ENCODE data around the gene DCAF5.
"Not testable (repeated sequence)": the region's sequence is repeated elsewhere in the genome, so short reads cannot be mapped to it uniquely, and the experiment has no call there.

DCAF5 gene

GRCh38 chr14:69081271-69081670 is 71.6 kb downstream of the DCAF5 start:
- no peaks in the 10 kb centered on the region for H3K27me3 ChIP-seq (ENCODE audit: insufficient read depth, low read length)
- peaks cover 5% of the 10 kb centered on the region for H3K4me1 ChIP-seq (ENCODE audit: insufficient read depth, low read length)
- H3K36me3 ChIP-seq (ENCODE audit: insufficient read depth, low read depth, low read length), result peaks cover 9% of the 10 kb centered on the region; the same call in 1 of the 2 replicates
- no peak overlapping the region for H3K27ac ChIP-seq (ENCODE audit: low read length)
- no peaks in the 10 kb centered on the region for H3K9me3 ChIP-seq (ENCODE audit: insufficient read depth, low read depth, low read length)
- no peak overlapping the region for H3K4me3 ChIP-seq (ENCODE audit: low read length)
- H3K9ac ChIP-seq (ENCODE audit: low read depth, low read length), result no peak overlapping the region

- peaks cover 13% of the 10 kb centered on the region; the same call in 1 of the 2 replicates for H3K36me3 ChIP-seq (ENCODE audit: insufficient read depth, low read depth, low read length)
- H3K27ac ChIP-seq (ENCODE audit: low read length), result no peak overlapping the region
- no peaks in the 10 kb centered on the region for H3K27me3 ChIP-seq (ENCODE audit: insufficient read depth, low read length)
- no peak overlapping the region for H3K9ac ChIP-seq (ENCODE audit: low read depth, low read length)
- H3K4me3 ChIP-seq (ENCODE audit: low read length), result no peak overlapping the region
- peaks cover 5% of the 10 kb centered on the region for H3K4me1 ChIP-seq (ENCODE audit: insufficient read depth, low read length)
- no peaks in the 10 kb centered on the region for H3K9me3 ChIP-seq (ENCODE audit: insufficient read depth, low read depth, low read length)
These were observed 73.2 kb downstream of the DCAF5 start for GRCh38 chr14:69079747-69080146.

DNA sequence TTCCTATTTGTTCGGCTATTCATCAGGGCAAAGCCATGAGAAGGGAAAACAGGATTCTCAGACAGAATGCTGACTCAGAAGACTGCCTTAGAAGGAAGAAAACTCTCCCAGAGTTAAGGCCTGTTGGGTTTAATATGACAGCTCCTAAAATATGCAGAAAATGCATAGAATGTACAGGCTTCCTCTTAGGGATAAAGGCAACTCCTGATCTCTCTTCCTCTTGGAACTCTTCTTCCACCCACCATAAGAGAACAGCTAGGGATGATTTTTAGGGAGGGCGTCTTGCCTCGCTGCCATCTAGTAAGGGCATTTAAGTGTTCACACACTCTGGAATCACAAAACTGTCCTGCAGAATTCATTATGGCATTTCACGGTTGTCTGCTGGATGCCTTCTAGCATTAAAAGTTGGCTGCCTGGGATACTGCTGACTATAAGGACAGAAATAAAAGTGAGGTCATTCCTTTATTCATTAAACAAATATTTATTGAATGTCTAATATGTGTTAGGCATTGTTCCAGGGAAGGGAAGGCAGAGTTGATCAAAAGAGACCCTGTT is 73.7 kb downstream of the DCAF5 start:
- no peaks in the 10 kb centered on the region for H3K27me3 ChIP-seq (ENCODE audit: insufficient read depth, low read length)
- H3K9me3 ChIP-seq (ENCODE audit: insufficient read depth, low read depth, low read length), result no peaks in the 10 kb centered on the region
- no peak overlapping the region for H3K4me3 ChIP-seq (ENCODE audit: low read length)
- peaks cover 16% of the 10 kb centered on the region for H3K36me3 ChIP-seq (ENCODE audit: insufficient read depth, low read depth, low read length)
- H3K9ac ChIP-seq (ENCODE audit: low read depth, low read length), result 0 out of 2 replicates have a peak overlapping the region, but pooled peaks have one; percentile 22
- no peak overlapping the region for H3K27ac ChIP-seq (ENCODE audit: low read length)
- H3K4me1 ChIP-seq (ENCODE audit: insufficient read depth, low read length), result peaks cover 5% of the 10 kb centered on the region

- Histone ChIP-seq H3K27me3 (ENCODE audit: insufficient read depth, low read length) (no peaks in the 10 kb centered on the region), H3K9me3 (ENCODE audit: insufficient read depth, low read depth, low read length) (no peaks in the 10 kb centered on the region), H3K4me3 (ENCODE audit: low read length) (no peak overlapping the region), H3K4me1 (ENCODE audit: insufficient read depth, low read length) (peaks cover 11% of the 10 kb centered on the region), H3K9ac (ENCODE audit: low read depth, low read length) (no peak overlapping the region), H3K36me3 (ENCODE audit: insufficient read depth, low read depth, low read length) (peaks cover 15% of the 10 kb centered on the region), H3K27ac (ENCODE audit: low read length) (no peak overlapping the region)
These were observed 75.1 kb downstream of the DCAF5 start for GRCh38 chr14:69077841-69078240.

- peaks cover 11% of the 10 kb centered on the region for H3K4me1 ChIP-seq (ENCODE audit: insufficient read depth, low read length)
- H3K27ac ChIP-seq (ENCODE audit: low read length); H3K4me3 ChIP-seq (ENCODE audit: low read length); H3K9ac ChIP-seq (ENCODE audit: low read depth, low read length); H3K27me3 ChIP-seq (ENCODE audit: insufficient read depth, low read length); H3K9me3 ChIP-seq (ENCODE audit: insufficient read depth, low read depth, low read length): not testable (repeated sequence)
- peaks cover 17% of the 10 kb centered on the region for H3K36me3 ChIP-seq (ENCODE audit: insufficient read depth, low read depth, low read length)
These were observed 75.7 kb downstream of the DCAF5 start for GRCh38 chr14:69077185-69077584.

DNA sequence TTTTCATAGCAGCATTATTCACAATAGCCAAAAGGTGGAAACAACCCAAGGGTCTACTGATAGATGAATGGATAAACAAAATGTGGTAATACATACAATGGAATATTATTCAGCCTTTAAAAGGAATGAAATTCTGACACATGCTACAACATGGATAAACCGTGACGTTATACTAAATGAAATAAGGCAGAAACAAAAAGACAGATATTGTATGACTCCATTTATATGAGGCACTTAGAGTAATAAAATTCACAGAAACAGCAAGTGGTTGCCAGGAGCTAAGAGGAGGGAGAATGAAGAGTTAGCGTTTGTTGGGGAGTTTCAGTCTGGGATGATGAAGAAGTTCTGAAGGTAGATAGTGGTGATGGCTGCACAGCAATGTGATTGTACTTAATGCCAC is 76.6 kb downstream of the DCAF5 start:
- no peak overlapping the region for H3K9ac ChIP-seq (ENCODE audit: low read depth, low read length)
- no peaks in the 10 kb centered on the region for H3K27me3 ChIP-seq (ENCODE audit: insufficient read depth, low read length)
- peaks cover 11% of the 10 kb centered on the region for H3K4me1 ChIP-seq (ENCODE audit: insufficient read depth, low read length)
- H3K9me3 ChIP-seq (ENCODE audit: insufficient read depth, low read depth, low read length), result no peaks in the 10 kb centered on the region
- no peak overlapping the region for H3K27ac ChIP-seq (ENCODE audit: low read length)
- H3K36me3 ChIP-seq (ENCODE audit: insufficient read depth, low read depth, low read length), result peaks cover 17% of the 10 kb centered on the region
- H3K4me3 ChIP-seq (ENCODE audit: low read length), result no peak overlapping the region

DNA sequence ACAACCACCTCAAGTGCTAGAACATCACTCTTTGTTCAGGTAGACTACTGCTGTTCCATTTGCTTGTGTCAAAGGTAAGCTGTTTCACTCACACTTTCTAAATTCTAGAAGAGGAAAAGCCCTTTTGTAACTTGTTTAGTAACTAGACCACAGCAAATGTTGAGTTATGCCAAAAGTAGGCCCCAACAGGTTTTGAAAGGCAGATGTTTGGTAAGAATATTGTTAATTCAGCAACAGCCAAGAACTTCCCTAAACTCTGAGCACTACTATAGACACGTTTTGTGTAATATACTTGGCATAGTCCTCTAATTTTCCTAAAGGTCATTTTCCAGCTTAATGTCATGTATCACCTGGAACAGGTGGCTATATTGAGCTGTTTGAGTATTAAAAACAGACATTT is 79.0 kb downstream of the DCAF5 start:
- no peak overlapping the region for H3K4me3 ChIP-seq (ENCODE audit: low read length)
- H3K9me3 ChIP-seq (ENCODE audit: insufficient read depth, low read depth, low read length), result no peaks in the 10 kb centered on the region
- H3K36me3 ChIP-seq (ENCODE audit: insufficient read depth, low read depth, low read length), result peaks cover 17% of the 10 kb centered on the region
- no peak overlapping the region for H3K9ac ChIP-seq (ENCODE audit: low read depth, low read length)
- peaks cover 7% of the 10 kb centered on the region for H3K4me1 ChIP-seq (ENCODE audit: insufficient read depth, low read length)
- H3K27ac ChIP-seq (ENCODE audit: low read length), result no peak overlapping the region
- H3K27me3 ChIP-seq (ENCODE audit: insufficient read depth, low read length), result no peaks in the 10 kb centered on the region

GRCh38 chr14:69073429-69073828 is 79.5 kb downstream of the DCAF5 start:
- peaks cover 6% of the 10 kb centered on the region for H3K4me1 ChIP-seq (ENCODE audit: insufficient read depth, low read length)
- peaks cover 17% of the 10 kb centered on the region for H3K36me3 ChIP-seq (ENCODE audit: insufficient read depth, low read depth, low read length)
- H3K27me3 ChIP-seq (ENCODE audit: insufficient read depth, low read length), result no peaks in the 10 kb centered on the region
- H3K4me3 ChIP-seq (ENCODE audit: low read length), result no peak overlapping the region
- H3K9me3 ChIP-seq (ENCODE audit: insufficient read depth, low read depth, low read length), result no peaks in the 10 kb centered on the region
- H3K27ac ChIP-seq (ENCODE audit: low read length), result no peak overlapping the region
- no peak overlapping the region for H3K9ac ChIP-seq (ENCODE audit: low read depth, low read length)

DNA sequence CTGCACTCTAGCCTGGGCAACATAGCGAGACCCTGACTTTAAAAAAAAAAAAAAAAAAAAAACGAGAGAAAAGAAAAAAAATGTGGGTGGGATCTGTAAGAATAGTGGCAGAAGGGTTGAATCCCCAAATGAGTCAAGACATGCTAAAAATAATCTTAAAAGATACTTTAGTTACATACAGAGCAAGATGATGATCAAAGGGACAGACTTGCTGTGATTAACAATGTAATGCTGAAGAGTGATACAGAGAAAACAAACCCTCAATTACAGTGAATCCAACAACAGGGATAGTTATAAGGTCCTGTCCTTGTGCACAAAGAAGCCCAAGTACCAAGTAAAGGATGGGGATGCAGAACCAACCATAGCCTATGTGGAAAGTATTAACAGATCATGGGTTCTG is 80.3 kb downstream of the DCAF5 start:
- H3K4me3 ChIP-seq (ENCODE audit: low read length), result no peak overlapping the region
- no peaks in the 10 kb centered on the region for H3K27me3 ChIP-seq (ENCODE audit: insufficient read depth, low read length)
- H3K36me3 ChIP-seq (ENCODE audit: insufficient read depth, low read depth, low read length), result peaks cover 17% of the 10 kb centered on the region
- no peak overlapping the region for H3K9ac ChIP-seq (ENCODE audit: low read depth, low read length)
- no peak overlapping the region for H3K27ac ChIP-seq (ENCODE audit: low read length)
- H3K9me3 ChIP-seq (ENCODE audit: insufficient read depth, low read depth, low read length), result no peaks in the 10 kb centered on the region
- peaks cover 6% of the 10 kb centered on the region; the same call in 1 of the 2 replicates for H3K4me1 ChIP-seq (ENCODE audit: insufficient read depth, low read length)

DNA sequence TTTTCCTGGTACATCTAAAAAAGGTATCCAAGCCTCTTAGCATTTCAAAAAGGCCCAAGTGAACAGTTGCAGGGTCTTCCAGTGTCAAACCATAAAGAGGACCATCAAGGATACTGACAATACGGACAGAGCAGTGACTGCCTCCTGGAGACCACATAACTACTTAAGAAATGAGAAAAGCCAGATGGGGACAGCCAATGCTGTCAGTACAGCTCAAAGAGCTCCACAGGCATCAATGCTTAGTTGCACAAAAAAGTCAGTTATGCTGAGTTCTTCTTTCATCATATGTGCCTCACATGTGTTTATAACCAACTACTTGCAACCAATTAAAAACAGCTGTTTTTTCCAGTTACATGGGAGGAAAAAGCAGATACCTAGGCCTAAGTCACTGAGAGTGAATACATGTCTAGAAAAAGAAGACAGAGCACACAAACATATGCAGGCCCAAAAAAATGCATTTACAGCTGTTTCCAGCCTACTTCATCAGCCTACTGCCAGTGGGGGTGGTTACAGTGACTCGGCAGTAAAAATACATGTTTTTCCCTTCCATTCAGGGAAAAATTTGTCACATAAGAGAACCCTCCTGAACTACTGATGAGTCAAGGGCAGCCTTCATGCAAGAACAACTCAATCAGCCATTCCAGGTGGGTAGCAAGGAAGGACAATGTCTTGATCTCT is 84.0 kb downstream of the DCAF5 start:
- H3K27me3 ChIP-seq (ENCODE audit: insufficient read depth, low read length), result no peaks in the 10 kb centered on the region
- no peak overlapping the region for H3K27ac ChIP-seq (ENCODE audit: low read length)
- peaks cover 3% of the 10 kb centered on the region; the same call in 1 of the 2 replicates for H3K4me1 ChIP-seq (ENCODE audit: insufficient read depth, low read length)
- H3K4me3 ChIP-seq (ENCODE audit: low read length), result no peak overlapping the region
- peaks cover 6% of the 10 kb centered on the region; the same call in 1 of the 2 replicates for H3K36me3 ChIP-seq (ENCODE audit: insufficient read depth, low read depth, low read length)
- H3K9ac ChIP-seq (ENCODE audit: low read depth, low read length), result no peak overlapping the region
- H3K9me3 ChIP-seq (ENCODE audit: insufficient read depth, low read depth, low read length), result no peaks in the 10 kb centered on the region

DNA sequence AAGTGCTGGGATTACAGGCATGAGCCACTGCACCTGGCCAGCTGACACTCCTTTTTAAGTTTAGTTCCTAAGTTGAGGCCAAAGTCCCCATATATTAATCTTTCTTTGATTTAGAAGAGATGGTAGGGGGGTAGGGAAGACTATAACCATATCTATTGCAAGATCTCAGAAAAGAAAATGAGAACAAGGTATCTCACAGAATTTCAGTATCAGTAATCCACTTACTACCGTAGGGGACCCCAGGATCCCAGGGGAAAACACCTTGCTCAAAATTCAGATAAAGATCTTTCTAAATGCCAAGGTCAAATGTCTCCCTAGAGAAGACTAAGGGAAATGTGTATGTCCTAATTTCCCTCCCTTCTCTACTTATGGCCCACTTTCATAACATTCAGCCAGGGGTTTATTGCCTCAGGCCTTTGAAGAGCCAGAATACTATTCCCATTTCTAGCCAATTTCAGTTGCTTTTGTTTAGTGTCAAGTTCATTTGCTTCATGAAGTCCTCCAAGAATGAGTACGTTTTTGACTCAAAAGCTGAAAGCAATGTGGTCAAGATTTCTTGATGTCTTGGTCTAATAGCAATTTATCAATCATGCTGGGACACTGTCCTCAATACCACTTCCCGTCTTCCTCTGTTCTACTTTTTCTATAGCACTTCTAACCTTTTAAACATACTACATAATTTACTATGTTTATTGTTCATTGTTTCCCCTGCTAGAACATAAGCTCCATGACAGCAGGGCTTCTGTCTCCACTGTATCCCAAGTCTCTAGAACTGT is 86.3 kb downstream of the DCAF5 start:
- Histone ChIP-seq H3K36me3 (ENCODE audit: insufficient read depth, low read depth, low read length) (peaks cover 7% of the 10 kb centered on the region), H3K9me3 (ENCODE audit: insufficient read depth, low read depth, low read length) (no peaks in the 10 kb centered on the region), H3K27ac (ENCODE audit: low read length) (no peak overlapping the region), H3K4me3 (ENCODE audit: low read length) (no peak overlapping the region), H3K4me1 (ENCODE audit: insufficient read depth, low read length) (no peaks in the 10 kb centered on the region), H3K27me3 (ENCODE audit: insufficient read depth, low read length) (no peaks in the 10 kb centered on the region), H3K9ac (ENCODE audit: low read depth, low read length) (no peak overlapping the region)

- H3K4me1 ChIP-seq (ENCODE audit: insufficient read depth, low read length); H3K9ac ChIP-seq (ENCODE audit: low read depth, low read length); H3K27ac ChIP-seq (ENCODE audit: low read length); H3K4me3 ChIP-seq (ENCODE audit: low read length); H3K27me3 ChIP-seq (ENCODE audit: insufficient read depth, low read length); H3K9me3 ChIP-seq (ENCODE audit: insufficient read depth, low read depth, low read length): not testable (repeated sequence)
- peaks cover 14% of the 10 kb centered on the region for H3K36me3 ChIP-seq (ENCODE audit: insufficient read depth, low read depth, low read length)
These were observed 87.0 kb downstream of the DCAF5 start for GRCh38 chr14:69065934-69066333.

Data from iPS-20b (cell line).